Measurements from ENCODE around the gene RPS24. TPM values are rescaled to one million over a fixed set of nuclear protein-coding genes. Genes with fewer than 3 reads are reported as not detected.

The RPS24 gene
- total and polyA plus RNA-seq, 8 donors = 1,239 to 4,429 (median 3,593) TPM

- H3K27ac ChIP-seq = no peak overlapping the region
- H3K9me3 ChIP-seq = no peaks in the 10 kb centered on the region
- H3K27me3 ChIP-seq = no peaks in the 10 kb centered on the region
- no peak overlapping the region for H3K4me3 ChIP-seq
- peaks cover 7 to 44% of the 10 kb centered on the region in 2 donors for H3K4me1 ChIP-seq
- ATAC-seq (no peak), DNase-seq (no peak)
- TF ChIP-seq CTCF (IDR thresholded peaks at IDR 0.05) = no peak
- intact Hi-C loops (cut with DNase I) = loop anchor here in 1 of 2 donors (10.0 kb wide), 2 partner anchors 613 to 1153 kb away; no protein-coding TSS in a partner anchor
- peaks cover 0 to 75% of the 10 kb centered on the region in 2 donors for H3K36me3 ChIP-seq
Observed at GRCh38 chr10:78041170-78042057, 7.8 kb downstream of the RPS24 start.

GRCh38 chr10:78042058-78042751, 8.5 kb downstream of the RPS24 start:
- peaks cover 0 to 67% of the 10 kb centered on the region in 2 donors for H3K36me3 ChIP-seq
- no peaks in the 10 kb centered on the region for H3K27me3 ChIP-seq
- H3K27ac ChIP-seq = no peak overlapping the region
- ATAC-seq (no peak), DNase-seq (no peak)
- intact Hi-C loops (cut with DNase I) = loop anchor here in 1 of 2 donors (10.0 kb wide), 2 partner anchors 613 to 1153 kb away; no protein-coding TSS in a partner anchor
- peaks cover 7 to 39% of the 10 kb centered on the region in 2 donors for H3K4me1 ChIP-seq
- no peaks in the 10 kb centered on the region for H3K9me3 ChIP-seq
- TF ChIP-seq CTCF (IDR thresholded peaks at IDR 0.05) = no peak
- H3K4me3 ChIP-seq = no peak overlapping the region

GRCh38 chr10:78042752-78043104, 9.1 kb downstream of the RPS24 start:
- no peak for TF ChIP-seq CTCF (IDR thresholded peaks at IDR 0.05)
- Histone ChIP-seq H3K4me1 (peaks cover 10 to 38% of the 10 kb centered on the region in 2 donors), H3K36me3 (peaks cover 0 to 62% of the 10 kb centered on the region in 2 donors), H3K9me3 (no peaks in the 10 kb centered on the region), H3K4me3 (no peak overlapping the region), H3K27me3 (no peaks in the 10 kb centered on the region), H3K27ac (no peak overlapping the region)
- DNase-seq (no peak), ATAC-seq (no peak)
- intact Hi-C loops (cut with DNase I) = loop anchor here in 1 of 2 donors (10.0 kb wide), 2 partner anchors 612 to 1152 kb away; no protein-coding TSS in a partner anchor

- intact Hi-C loops (cut with DNase I) = loop anchor here in 1 of 2 donors (10.0 kb wide), 2 partner anchors 611 to 1151 kb away; no protein-coding TSS in a partner anchor
- no peaks in the 10 kb centered on the region for H3K27me3 ChIP-seq
- H3K4me3 ChIP-seq = no peak overlapping the region
- no peaks in the 10 kb centered on the region for H3K9me3 ChIP-seq
- H3K36me3 ChIP-seq = peaks cover 0 to 47% of the 10 kb centered on the region in 2 donors
- H3K27ac ChIP-seq = no peak overlapping the region
- H3K4me1 ChIP-seq = peaks cover 3 to 24% of the 10 kb centered on the region in 2 donors
- DNase-seq (no peak), ATAC-seq (no peak)
- no peak for TF ChIP-seq CTCF (IDR thresholded peaks at IDR 0.05)
Observed at GRCh38 chr10:78044179-78044578, 10.5 kb downstream of the RPS24 start.

- no peak for TF ChIP-seq CTCF (IDR thresholded peaks at IDR 0.05)
- Histone ChIP-seq H3K4me3 (no peak overlapping the region), H3K27ac (no peak overlapping the region), H3K27me3 (no peaks in the 10 kb centered on the region), H3K4me1 (peaks cover 3 to 19% of the 10 kb centered on the region in 2 donors), H3K9me3 (no peaks in the 10 kb centered on the region), H3K36me3 (peaks cover 0 to 42% of the 10 kb centered on the region in 2 donors)
- intact Hi-C loops (cut with DNase I) = loop anchor here in 1 of 2 donors (10.0 kb wide), 2 partner anchors 610 to 1150 kb away; no protein-coding TSS in a partner anchor
- DNase-seq (no peak), ATAC-seq (no peak)
Observed at GRCh38 chr10:78044699-78045098, 11.0 kb downstream of the RPS24 start.

All from left lung (tissue), 10 donors.